HG03442 (cell line): ENCODE results near the gene IL18R1.

Source experiments
- ATAC-seq: cut with Tn5 transposase; IDR thresholded peaks from one replicate; pipeline ENCODE4 v1.9.1; 2021; ENCODE audit warnings: mild to moderate bottlenecking, moderate library complexity; ENCODE audit not compliant: unreplicated experiment

IL18R1 gene

DNA sequence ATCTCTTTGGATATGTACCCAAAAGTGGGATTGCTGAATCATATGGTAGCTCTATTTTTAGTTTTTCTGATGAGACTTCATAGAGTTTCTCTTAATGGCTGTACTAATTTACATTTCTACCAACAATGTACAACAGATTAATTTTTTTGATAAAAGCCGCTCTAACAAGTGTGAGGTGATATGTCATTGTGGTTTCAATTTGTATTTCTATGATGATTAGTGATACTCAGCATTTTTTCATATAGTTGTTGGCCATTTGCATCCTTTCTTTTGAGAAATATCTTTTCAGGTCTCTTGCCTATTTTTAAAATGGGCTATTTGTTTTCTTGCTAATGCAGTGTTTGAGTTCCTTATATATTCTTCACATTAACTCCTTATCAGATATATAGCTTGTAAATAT lies 71.7 kb downstream of the IL18R1 start:
- ATAC-seq: no peak

DNA sequence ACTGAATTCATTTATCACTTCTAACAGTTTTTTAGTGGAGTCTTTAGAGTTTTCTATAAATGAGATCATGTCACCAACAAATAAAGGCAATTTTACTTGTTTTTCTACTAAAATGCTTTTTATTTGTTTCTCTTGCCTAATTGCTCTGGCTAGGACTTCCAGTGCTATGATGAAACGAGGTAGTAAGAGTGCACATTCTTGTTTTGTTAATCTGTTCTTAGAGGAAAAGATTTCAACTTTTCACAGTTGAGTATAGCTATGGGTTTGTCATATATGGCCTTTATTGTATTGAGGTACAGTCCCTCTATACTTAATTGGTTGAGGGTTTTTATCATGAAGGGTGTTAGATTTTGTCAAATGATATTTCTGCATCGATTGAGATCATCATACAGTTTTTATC lies 73.0 kb downstream of the IL18R1 start:
- no peak for ATAC-seq

DNA sequence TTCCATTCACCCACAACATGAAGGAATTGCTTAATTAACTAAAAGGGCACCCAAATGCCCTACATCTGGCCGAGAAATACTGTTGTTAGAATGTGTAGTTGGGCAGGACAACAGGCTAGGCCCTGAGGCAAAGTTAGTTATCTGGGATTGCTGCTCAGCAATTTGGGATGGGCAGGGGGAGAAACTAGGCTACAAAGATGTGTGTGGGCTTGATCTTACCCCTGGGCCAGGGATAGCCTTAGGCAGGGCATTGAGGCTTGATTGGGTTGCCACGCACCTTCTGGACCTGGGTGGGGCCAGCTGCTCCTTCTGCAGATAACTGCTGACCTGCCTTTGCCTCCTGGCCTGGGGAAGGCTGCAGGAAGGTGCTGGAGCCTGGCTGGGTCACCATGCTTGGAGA lies 76.8 kb downstream of the IL18R1 start:
- ATAC-seq: no peak

DNA sequence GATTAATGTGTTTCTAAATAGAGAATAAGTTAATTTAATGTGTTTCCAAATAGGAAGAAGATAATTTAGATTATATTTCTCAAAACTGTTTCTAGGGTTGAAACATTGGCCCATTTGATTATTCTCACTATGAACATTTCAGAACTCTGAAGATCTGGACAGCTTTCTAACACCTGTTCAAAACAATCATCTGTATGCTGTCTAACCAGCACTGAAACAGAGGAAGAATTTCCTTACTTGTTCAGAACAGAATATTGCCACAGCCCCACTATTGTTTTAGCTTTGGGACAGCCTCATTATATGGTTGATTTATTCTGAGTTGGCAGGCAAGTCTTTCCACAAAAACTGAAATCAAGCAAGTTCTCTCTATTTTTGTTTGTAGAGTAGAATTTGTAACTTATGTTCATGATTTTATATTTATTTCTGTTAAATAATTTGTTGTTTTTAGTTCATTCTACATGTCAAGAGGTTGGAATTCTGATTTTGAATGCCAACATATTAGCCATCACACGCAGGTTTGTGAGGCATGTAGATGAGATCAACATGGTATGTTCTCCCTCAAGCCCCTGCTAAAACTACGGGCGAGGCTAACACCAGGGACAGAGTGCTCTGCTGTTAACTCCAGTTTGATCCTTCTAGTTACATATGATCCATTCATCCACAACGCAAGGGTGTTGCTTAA lies 78.5 kb downstream of the IL18R1 start:
- no peak for ATAC-seq

DNA sequence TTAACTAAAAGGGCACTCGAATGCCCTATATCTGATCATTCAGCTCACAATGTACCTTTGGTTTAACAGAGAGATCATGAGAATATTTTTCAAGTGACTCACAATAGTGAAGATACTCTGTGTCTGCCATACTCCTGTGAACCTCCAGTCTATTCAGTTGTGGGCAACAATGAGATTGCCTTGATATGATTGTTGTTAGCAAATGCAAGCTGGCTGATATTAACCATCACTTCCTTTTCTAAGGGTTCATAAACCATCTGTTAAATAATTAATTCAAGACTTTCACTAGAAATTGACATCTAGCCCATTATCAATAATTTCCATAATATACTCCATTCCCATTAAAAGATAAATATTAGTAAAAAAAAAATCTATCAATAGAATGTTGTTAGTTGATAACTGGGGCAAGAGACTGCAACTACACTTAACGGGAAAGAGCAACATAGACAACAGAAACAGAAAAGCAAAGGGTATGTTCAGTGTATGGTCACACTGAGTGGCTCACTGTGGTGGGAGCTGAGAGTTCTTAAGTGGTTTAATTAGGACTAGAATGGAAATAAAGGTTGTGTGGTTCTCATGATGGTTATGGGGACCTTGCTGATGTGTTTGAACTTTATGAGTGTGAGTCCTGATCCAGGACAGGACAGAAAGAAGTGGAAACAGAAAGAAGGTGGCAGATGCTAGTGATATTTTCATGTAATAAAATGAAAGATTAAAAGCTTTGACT lies 79.2 kb downstream of the IL18R1 start:
- peak; percentile 58 for ATAC-seq

DNA sequence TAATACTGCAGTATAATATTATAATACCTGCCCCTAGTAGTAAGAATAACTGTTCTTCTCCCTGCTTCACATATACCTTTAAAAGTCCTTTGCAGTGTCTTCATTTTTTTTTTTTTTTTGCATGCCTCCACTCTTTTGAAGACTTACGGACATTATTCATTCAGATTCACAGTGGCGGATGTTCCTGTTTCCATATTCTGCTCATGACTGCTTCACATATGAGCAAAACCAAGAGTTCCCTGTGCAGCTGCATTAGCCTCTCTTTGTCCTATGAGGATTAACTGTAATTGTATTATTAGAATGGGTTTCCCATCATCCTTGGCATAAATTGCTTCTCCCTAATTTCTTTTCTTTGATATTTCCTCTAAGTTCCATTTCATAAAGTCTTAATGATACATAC lies 80.1 kb downstream of the IL18R1 start:
- no peak for ATAC-seq

DNA sequence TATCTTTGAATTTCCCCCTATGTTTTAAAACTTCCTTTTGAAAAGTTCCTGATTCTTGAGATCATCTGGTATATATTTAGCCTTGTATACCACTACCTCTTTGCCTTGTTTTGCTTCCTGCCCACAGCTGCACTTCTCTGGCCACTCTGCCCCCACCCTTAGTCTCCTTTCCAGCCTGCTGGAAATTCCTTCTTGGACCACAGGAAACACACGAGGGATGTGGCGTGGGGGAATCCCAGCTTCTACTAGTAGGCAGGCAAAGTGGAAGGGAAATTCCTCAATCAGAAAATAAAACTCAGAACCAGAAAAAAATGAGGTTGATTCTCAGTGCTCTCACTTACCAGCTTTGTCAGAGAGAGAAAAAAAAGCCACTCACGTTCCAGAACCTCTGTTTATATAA lies 80.7 kb downstream of the IL18R1 start:
- no peak for ATAC-seq

DNA sequence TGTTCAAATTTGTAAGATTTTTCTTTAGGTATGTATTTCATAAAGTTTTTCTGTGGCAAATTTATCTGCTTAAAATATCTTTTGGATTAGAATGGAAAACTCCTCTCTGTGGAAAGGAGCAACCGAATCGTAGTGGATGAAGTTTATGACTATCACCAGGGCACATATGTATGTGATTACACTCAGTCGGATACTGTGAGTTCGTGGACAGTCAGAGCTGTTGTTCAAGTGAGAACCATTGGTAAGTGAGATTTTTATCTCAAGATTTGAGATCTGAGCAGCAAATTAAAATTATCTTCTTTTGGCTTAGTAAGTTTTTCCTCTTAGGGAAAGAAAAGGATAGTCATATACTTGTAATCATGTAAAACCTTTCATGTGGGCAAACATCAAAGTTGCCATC lies 81.5 kb downstream of the IL18R1 start:
- ATAC-seq: no peak

DNA sequence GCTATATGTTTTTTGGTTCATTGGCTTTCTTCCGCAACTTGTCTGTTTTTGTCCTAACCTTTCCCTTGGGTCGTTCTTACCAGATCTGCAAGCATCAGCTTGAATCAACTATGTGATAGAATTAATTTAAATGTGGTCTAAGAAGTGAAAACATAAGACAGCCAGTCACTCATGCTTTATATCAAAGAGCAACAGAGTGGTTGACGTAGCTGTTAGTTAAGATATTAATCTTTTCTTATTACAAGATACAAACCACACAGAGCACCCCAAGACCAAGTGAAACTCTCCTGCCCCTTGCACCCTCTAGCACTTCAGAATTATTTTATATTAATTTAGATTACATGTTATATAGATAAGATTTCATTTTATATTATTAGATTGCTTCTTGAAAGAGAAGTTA lies 82.5 kb downstream of the IL18R1 start:
- ATAC-seq: no peak

DNA sequence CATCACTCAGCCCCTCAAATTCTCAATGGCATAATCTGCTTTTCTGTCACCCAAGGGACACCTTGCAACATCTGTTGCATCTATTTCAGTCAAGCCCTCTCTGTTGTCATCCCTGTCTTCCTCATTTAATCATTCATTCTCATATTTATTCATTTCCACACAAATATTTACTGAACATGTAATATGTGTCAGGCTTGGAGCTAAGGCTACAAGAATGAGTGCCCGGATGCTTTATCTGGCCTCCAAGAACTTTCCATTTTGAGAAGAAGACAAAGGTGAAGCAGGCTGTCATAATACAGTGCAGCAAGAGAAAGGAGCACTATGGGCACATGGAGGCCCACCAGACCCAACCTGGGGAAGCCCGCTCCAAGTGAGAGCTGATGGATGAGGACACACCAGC lies 83.0 kb downstream of the IL18R1 start:
- no peak for ATAC-seq

DNA sequence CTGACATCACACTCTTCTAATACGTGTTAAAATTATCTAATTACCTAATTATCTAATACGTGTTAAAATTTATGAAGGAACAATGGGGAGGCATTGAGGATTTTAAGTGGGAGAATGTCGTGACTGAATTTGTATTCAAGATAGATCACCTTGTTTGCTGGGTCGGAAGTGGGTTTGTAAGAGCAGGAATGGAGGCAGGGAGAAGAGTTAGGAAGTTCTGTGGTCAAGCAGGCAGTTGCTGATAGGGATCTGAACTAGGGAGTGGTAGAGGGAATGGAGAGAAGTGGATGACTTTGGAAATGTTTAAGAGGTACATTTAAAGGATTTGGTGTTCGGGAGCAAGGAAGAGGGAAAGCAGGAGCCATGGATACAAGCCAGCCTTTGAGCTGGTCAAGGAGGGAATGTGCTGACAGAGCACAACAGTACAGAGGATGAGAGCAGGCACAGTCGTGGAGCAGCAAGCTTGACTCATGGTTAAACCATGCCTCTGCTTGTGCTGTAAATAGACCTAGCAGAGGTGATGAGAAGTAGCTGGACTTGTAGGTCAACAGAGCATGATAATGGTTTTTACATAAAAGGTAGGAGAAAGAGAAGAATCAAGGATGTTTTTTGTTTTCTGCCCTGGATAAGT lies 83.6 kb downstream of the IL18R1 start:
- no peak for ATAC-seq

DNA sequence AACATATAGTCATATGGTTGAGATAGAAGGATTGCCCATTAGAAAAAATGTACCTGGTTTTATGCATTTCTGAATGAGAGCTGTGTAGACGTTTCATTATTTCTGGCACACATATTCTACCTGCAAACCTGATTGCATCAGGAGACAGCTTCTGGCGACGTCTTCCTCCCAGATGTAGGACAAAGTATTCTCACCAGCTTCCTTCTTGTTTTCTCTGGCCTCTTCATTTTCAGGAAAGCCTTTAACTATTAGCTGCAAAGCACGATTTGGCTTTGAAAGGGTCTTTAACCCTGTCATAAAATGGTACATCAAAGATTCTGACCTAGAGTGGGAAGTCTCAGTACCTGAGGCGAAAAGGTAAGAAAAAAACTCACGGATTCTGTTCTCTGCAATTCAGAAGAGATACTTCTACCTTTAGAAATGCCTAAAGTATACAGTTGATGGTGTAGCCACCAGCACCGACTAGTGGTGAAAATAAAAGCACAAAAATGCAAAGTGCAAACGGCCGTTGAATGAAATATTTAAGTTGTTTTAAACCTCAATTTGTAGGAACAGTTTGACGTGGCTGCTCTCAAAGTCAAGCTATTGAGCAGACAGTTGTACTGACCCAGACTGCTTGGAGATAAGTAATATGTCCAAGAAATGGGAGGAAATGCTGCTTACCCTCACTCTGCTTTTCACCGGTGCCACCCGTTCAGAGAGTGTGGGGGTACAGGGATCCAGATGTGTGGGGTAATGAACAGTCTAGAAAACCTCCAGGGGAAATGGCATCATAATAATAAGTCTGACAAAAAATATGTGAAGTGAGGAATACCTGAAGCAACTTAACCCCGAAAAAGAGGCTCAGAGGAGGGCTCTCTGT lies 87.6 kb downstream of the IL18R1 start:
- peak; percentile 77 for ATAC-seq

DNA sequence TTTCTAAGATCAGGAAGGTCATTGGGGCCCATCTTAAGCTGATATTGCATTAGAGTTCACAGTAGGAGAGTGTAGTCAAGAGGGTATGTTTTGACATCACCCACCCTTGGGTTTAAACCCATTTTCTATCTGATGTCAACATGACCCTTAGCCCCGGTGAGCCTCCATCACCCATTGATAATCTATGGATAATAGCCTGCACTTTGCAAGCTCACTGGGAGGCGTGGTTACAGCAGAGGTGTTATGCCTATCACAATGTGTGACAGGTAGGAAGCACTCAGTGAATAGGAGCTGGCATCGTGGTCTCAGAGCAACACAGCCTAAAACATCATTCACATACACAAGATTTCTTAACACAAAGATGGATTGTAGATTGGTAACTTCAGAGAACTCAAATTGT lies 88.6 kb downstream of the IL18R1 start:
- no peak for ATAC-seq

DNA sequence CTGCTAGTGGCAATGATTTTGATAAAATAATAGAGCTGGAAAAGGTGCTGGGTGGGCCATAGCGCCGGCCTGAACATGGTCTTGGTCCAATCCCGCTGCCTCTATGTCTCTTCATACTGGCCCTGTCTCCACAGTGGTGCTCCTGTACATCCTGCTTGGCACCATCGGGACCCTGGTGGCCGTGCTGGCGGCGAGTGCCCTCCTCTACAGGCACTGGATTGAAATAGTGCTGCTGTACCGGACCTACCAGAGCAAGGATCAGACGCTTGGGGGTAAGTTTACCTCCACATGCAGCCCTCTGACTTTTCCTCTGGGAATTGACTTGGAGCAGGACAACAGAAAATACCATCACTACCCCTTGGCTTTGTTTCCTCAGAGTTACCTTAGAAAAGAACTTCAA lies 91.3 kb downstream of the IL18R1 start:
- no peak for ATAC-seq
